ACHN (cell line): ENCODE results near the gene OTUD6A.
"Not testable (repeated sequence)": the region's sequence is repeated elsewhere in the genome, so short reads cannot be mapped to it uniquely, and the experiment has no call there.

ENCODE experiments used
- DNase-seq: peaks from one replicate; pipeline ENCODE4 v3.0.0-alpha.2; 2015
- in situ Hi-C: cut with HindIII; loops from 2 replicates; pipeline ENCODE4 v1.10.0; 2017; ENCODE audit warnings: low sequenced_read_pairs, low pct_ligation_motif_present, low pct_unique_long_range_greater_than_20kb

OTUD6A gene

GRCh38 chrX:70105229-70105628 is 43.0 kb downstream of the OTUD6A start:
- in situ Hi-C loops, result no loop called here

GRCh38 chrX:70111436-70112026 is 49.3 kb downstream of the OTUD6A start:
- DNase-seq, in situ Hi-C loops: not testable (repeated sequence)

More at GRCh38 chrX:70105229-70105628, 43.0 kb downstream of the OTUD6A start:
- DNase-seq, result no peak
